GM12878 (cell line): Measurements from ENCODE around the gene MILR1. TPM values are rescaled to one million over a fixed set of nuclear protein-coding genes. Genes with fewer than 3 reads are reported as not detected.

Source experiments
- ATAC-seq: fragments of 200-7000 bp; cut with Tn5 transposase; 3 replicates; pipeline ENCODE4 v1.9.1; 2020; ENCODE audit warnings: mild to moderate bottlenecking, moderate library complexity
- BruUV-seq: library from RNA; stranded (reverse); fragments of 400-500 nt; replicated peaks from 2 replicates; lab custom pipeline; 2021; lab: Mats Ljungman, UMichigan
- CTCF ChIA-PET: fragments of 300-600 bp; sonication (Branson Sonifier 250); formaldehyde crosslinking; extraction: SDS; loops from one replicate; lab custom pipeline; 2021; ENCODE audit warnings: inconsistent platforms; lab: Yijun Ruan, JAX
- POLR2A ChIA-PET: fragments of 350-600 bp; formaldehyde crosslinking; extraction: SDS; loops from one replicate; lab custom pipeline; 2021; ENCODE audit warnings: inconsistent platforms; lab: Charles Lee
- RAD21 ChIA-PET: fragments of 300-600 bp; sonication (Branson Sonifier 250); formaldehyde crosslinking; loops from one replicate; lab custom pipeline; 2023; ENCODE audit warnings: antibody characterized with exemption; ENCODE audit not compliant: unreplicated experiment; lab: Charles Lee
- SMC1A ChIA-PET: fragments of 300-600 bp; sonication (Branson Sonifier 250); formaldehyde crosslinking; loops from one replicate; lab custom pipeline; 2023; ENCODE audit not compliant: unreplicated experiment, uncharacterized antibody; lab: Charles Lee
- DNase-seq: peaks from one replicate; pipeline ENCODE4 v3.0.0-alpha.2; 2011; ENCODE audit warnings: low read depth, low spot score
- FAIRE-seq: peaks from 3 replicates; lab custom pipeline; 2011; peaks lifted over from hg19 to GRCh38; lab: Jason Lieb, UNC
- H2AFZ ChIP-seq: 2 replicates; pipeline ENCODE4 v1.6.0; 2011; ENCODE audit warnings: low read depth, low read length, control low read depth; ENCODE audit not compliant: control insufficient read depth
- H3K27ac ChIP-seq: 2 replicates; pipeline ENCODE4 v1.5.1; 2011; ENCODE audit warnings: control low read depth; ENCODE audit not compliant: control insufficient read depth, insufficient read depth
- H3K27me3 ChIP-seq, 2 experiments: replicated peaks in 1 of 2; 2 replicates each; pipeline versions ENCODE4 v1.6.0 to v1.6.1; 2011; ENCODE audit warnings: low read length in 1 of 2; ENCODE audit not compliant: control insufficient read depth in 2 of 2, insufficient read depth in 2 of 2
- H3K36me3 ChIP-seq, 2 experiments: 2 replicates each; pipeline ENCODE4 v1.5.1; 2011; ENCODE audit warnings: low read length in 1 of 2; ENCODE audit not compliant: control insufficient read depth in 2 of 2, insufficient read depth in 2 of 2
- H3K4me1 ChIP-seq: 2 replicates; pipeline ENCODE4 v1.6.1; 2011; ENCODE audit warnings: mild to moderate bottlenecking, low read length, moderate library complexity, mixed read lengths; ENCODE audit not compliant: control insufficient read depth, insufficient read depth
- H3K4me2 ChIP-seq: 2 replicates; pipeline ENCODE4 v1.6.0; 2011; ENCODE audit warnings: control low read depth; ENCODE audit not compliant: control insufficient read depth, insufficient read depth
- H3K4me3 ChIP-seq: fragments of 200-600 bp; sonication (generic); 2 replicates; pipeline ENCODE4 v1.5.1; 2016
- H3K79me2 ChIP-seq: 2 replicates; pipeline ENCODE4 v1.6.0; 2011; ENCODE audit warnings: low read length; ENCODE audit not compliant: control insufficient read depth, insufficient read depth
- H3K9ac ChIP-seq: 2 replicates; pipeline ENCODE4 v1.8.0; 2011; ENCODE audit warnings: low read length, control low read depth, mixed read lengths; ENCODE audit not compliant: control insufficient read depth, insufficient read depth
- H3K9me3 ChIP-seq: replicated peaks from 3 replicates; pipeline ENCODE4 v1.5.1; 2011; ENCODE audit warnings: mild to moderate bottlenecking, low read length; ENCODE audit not compliant: control insufficient read depth, insufficient read depth
- H4K20me1 ChIP-seq: 2 replicates; pipeline ENCODE4 v1.6.0; 2011; ENCODE audit not compliant: control insufficient read depth, insufficient read depth
- ASH2L ChIP-seq: fragments of 300-600, 200-600 bp; sonication (generic); IDR thresholded peaks from 2 replicates; pipeline ENCODE4 v1.6.1; 2017; ENCODE audit warnings: low read depth, mild to moderate bottlenecking, borderline replicate concordance
- IKZF1 ChIP-seq: fragments of 450-650 bp; conservative IDR thresholded peaks from 2 replicates; pipeline ENCODE4 v1.6.1; 2017; ENCODE audit warnings: antibody characterized with exemption, mild to moderate bottlenecking
- MEF2B ChIP-seq: fragments of 450-650 bp; IDR thresholded peaks from 2 replicates; pipeline ENCODE4 v1.6.1; 2018; ENCODE audit warnings: mild to moderate bottlenecking, moderate library complexity; ENCODE audit not compliant: partially characterized antibody, poor library complexity, severe bottlenecking
- NFYA ChIP-seq: IDR thresholded peaks from 2 replicates; pipeline ENCODE4 v1.6.1; 2011; ENCODE audit warnings: low read depth, mild to moderate bottlenecking, low read length, improper control_type of control experiment, borderline replicate concordance
- RFX5 ChIP-seq: IDR thresholded peaks from 2 replicates; pipeline ENCODE4 v1.6.1; 2011; ENCODE audit warnings: low read depth, low read length, improper control_type of control experiment
- TAF1 ChIP-seq: IDR thresholded peaks from 2 replicates; pipeline ENCODE4 v1.6.1; 2011; ENCODE audit warnings: mild to moderate bottlenecking, low read depth, low read length, borderline replicate concordance
- WGBS: methylation state at CpG from one replicate; pipeline ENCODE4 v1.1.6; 2016; ENCODE audit warnings: low lambda C conversion rate; ENCODE audit not compliant: insufficient replicate concordance, insufficient coverage; ENCODE audit errors: missing lambda C conversion rate; 5-methylcytosine and 5-hydroxymethylcytosine counted together
- in situ Hi-C: fragments of 300-500 bp; cut with MboI; formaldehyde crosslinking; loops from 9 replicates; pipeline ENCODE4 v1.14.3; 2018; ENCODE audit warnings: mixed read lengths
- intact Hi-C: fragments of 100-400 bp; cut with micrococcal nuclease; formaldehyde crosslinking; loops from one replicate; pipeline ENCODE4 v1.14.2; 2022; ENCODE audit not compliant: unreplicated experiment
- polyA plus RNA-seq, 11 experiments: library from polyadenylated mRNA; depleted of rRNA in 4 of 11; unstranded in 6 of 11; stranded (reverse) in 5 of 11; fragments of >200 nt; fragmentation: Nextera tagmentation in 4 of 11; fragmentation: Illumina TruSeq in 1 of 11; extraction: Ambion mirVana in 4 of 11; extraction: Trizol in 1 of 11; gene quantifications; 1 replicate in 1 of 11; 2 replicates in 10 of 11; pipeline versions ENCODE4 v1.2.1 to v1.2.3, GENCODE V29; 2011 to 2016; ENCODE audit warnings: inconsistent platforms in 2 of 11, missing spikeins in 2 of 11, low read depth in 1 of 11
- total RNA-seq, 4 experiments: library from RNA; depleted of rRNA in 3 of 4; stranded (reverse); fragments of >200 nt in 3 of 4; fragmentation: Illumina TruSeq in 1 of 4; extraction: Trizol in 1 of 4; gene quantifications; 2 replicates each; pipeline versions ENCODE4 v1.2.1 to v1.2.3, GENCODE V29; 2013 to 2021
- TF ChIP-seq, protein P1 (sequence below): fragments of 450-650 bp; IDR thresholded peaks from 2 replicates; pipeline ENCODE4 v1.6.1; 2016; ENCODE audit warnings: mild to moderate bottlenecking, moderate library complexity, borderline replicate concordance

MILR1 gene
- total and polyA plus RNA-seq, 10 of the 15 experiments (the other 5 are each of a cell fraction or from before 2014, with no cell fraction given) = 2.0 to 47.2 (median 17.2) TPM

DNA sequence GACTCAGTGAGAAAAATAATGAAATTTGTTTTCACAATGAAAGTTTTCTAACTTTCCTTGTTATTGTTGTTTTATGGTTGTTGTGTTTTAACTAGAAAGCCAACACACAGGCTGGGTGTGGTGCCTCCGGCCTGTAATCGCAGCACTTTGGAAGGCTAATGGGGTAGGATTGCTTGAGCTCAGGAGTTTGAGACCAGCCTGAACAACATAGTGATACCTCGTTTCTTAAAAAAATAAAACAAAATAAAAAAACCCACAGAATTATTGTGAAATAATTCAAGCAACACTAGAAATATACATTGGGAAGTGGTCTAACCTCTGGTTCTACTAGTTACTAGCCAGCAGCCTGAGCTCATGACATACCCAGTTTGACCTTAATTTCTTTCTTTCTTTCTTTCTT is 630 bp downstream of the MILR1 start:
- TF ChIP-seq MEF2B = no peak
- no peak for TF ChIP-seq TAF1
- no peak for TF ChIP-seq NFYA
- no peak for TF ChIP-seq ASH2L
- TF ChIP-seq, protein P1, sequence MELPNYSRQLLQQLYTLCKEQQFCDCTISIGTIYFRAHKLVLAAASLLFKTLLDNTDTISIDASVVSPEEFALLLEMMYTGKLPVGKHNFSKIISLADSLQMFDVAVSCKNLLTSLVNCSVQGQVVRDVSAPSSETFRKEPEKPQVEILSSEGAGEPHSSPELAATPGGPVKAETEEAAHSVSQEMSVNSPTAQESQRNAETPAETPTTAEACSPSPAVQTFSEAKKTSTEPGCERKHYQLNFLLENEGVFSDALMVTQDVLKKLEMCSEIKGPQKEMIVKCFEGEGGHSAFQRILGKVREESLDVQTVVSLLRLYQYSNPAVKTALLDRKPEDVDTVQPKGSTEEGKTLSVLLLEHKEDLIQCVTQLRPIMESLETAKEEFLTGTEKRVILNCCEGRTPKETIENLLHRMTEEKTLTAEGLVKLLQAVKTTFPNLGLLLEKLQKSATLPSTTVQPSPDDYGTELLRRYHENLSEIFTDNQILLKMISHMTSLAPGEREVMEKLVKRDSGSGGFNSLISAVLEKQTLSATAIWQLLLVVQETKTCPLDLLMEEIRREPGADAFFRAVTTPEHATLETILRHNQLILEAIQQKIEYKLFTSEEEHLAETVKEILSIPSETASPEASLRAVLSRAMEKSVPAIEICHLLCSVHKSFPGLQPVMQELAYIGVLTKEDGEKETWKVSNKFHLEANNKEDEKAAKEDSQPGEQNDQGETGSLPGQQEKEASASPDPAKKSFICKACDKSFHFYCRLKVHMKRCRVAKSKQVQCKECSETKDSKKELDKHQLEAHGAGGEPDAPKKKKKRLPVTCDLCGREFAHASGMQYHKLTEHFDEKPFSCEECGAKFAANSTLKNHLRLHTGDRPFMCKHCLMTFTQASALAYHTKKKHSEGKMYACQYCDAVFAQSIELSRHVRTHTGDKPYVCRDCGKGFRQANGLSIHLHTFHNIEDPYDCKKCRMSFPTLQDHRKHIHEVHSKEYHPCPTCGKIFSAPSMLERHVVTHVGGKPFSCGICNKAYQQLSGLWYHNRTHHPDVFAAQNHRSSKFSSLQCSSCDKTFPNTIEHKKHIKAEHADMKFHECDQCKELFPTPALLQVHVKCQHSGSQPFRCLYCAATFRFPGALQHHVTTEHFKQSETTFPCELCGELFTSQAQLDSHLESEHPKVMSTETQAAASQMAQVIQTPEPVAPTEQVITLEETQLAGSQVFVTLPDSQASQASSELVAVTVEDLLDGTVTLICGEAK = no peak
- TF ChIP-seq RFX5 = no peak
- no peak for TF ChIP-seq IKZF1
- ChIA-PET CTCF (interaction anchor here (0.6 to 3.3 kb wide), 5 partner anchors 8 to 503 kb away, joined by 3 to 26 read pairs (median 4); no protein-coding TSS in a partner anchor), RAD21 (interaction anchor here (1.2 to 1.8 kb wide), 3 partner anchors 30 to 47 kb away, joined by 3 to 4 read pairs (median 4); partner anchors contain the start of gene POLG2), SMC1A (interaction anchor here (0.8 to 1.2 kb wide), 6 partner anchors 22 to 171 kb away, joined by 3 to 7 read pairs (median 4); no protein-coding TSS in a partner anchor), POLR2A (interaction anchor here (0.5 to 1.5 kb wide), 6 partner anchors 15 to 278 kb away, joined by 3 to 5 read pairs (median 3); no protein-coding TSS in a partner anchor)
- H3K4me1 ChIP-seq = peaks cover 4% of the 10 kb centered on the region
- peak overlapping the region; percentile 68 for H3K4me2 ChIP-seq
- in situ Hi-C loops = no loop called here
- 0 out of 2 replicates have a peak overlapping the region, but pooled peaks have one; percentile 60 for H3K4me3 ChIP-seq
- no TSS peak for BruUV-seq
- H2AFZ ChIP-seq = no peak overlapping the region; the same call in 1 of the 2 replicates
- no peaks in the 10 kb centered on the region for H3K36me3 ChIP-seq
- no peaks in the 10 kb centered on the region for H3K9me3 ChIP-seq
- WGBS = 71% methylated on average over 3 of the region's 3 CpGs
- no peak for DNase-seq
- H3K27ac ChIP-seq = no peak overlapping the region; the same call in 1 of the 2 replicates
- H3K27me3 ChIP-seq = no peaks in the 10 kb centered on the region
- intact Hi-C loops = no loop called here
- H3K9ac ChIP-seq = peak overlapping the region; percentile 3; the same call in 1 of the 2 replicates
- ATAC-seq = no peak
- no peaks in the 10 kb centered on the region for H4K20me1 ChIP-seq
- no peaks in the 10 kb centered on the region for H3K79me2 ChIP-seq
- FAIRE-seq = no peak
